Sciatic nerve (tissue), 2 donors: ENCODE data around the gene BICDL1. TPM values are rescaled to one million over a fixed set of nuclear protein-coding genes. Genes with fewer than 3 reads are reported as not detected.

ENCODE experiments used
- ATAC-seq: fragments of 200-7000 bp; cut with Tn5 transposase; one replicate; pipeline ENCODE4 v1.9.1; 2020; ENCODE audit warnings: mild to moderate bottlenecking, moderate library complexity
- DNase-seq: peaks from one replicate; pipeline ENCODE4 v3.0.0-alpha.2; 2020; ENCODE audit warnings: low spot score
- intact Hi-C: fragments of 100-400 bp; cut with DNase I; formaldehyde crosslinking; loops from one replicate; pipeline ENCODE4 v1.14.2; 2022
- total RNA-seq: library from RNA; stranded (reverse); fragmentation: NEBNext Ultra II Directional; extraction: Animal tissue kit (Norgen Biotek cat#: 25700); gene quantifications from one replicate; pipeline ENCODE4 v1.2.1, GENCODE V29; 2021
- donor health status: DM: no; HTN: no; CAD: no.
- donor health status: DM: no; HTN: no; CAD: no.

The BICDL1 gene
- total RNA-seq, 1 donor from 2014 or later, result 1.5 TPM

DNA sequence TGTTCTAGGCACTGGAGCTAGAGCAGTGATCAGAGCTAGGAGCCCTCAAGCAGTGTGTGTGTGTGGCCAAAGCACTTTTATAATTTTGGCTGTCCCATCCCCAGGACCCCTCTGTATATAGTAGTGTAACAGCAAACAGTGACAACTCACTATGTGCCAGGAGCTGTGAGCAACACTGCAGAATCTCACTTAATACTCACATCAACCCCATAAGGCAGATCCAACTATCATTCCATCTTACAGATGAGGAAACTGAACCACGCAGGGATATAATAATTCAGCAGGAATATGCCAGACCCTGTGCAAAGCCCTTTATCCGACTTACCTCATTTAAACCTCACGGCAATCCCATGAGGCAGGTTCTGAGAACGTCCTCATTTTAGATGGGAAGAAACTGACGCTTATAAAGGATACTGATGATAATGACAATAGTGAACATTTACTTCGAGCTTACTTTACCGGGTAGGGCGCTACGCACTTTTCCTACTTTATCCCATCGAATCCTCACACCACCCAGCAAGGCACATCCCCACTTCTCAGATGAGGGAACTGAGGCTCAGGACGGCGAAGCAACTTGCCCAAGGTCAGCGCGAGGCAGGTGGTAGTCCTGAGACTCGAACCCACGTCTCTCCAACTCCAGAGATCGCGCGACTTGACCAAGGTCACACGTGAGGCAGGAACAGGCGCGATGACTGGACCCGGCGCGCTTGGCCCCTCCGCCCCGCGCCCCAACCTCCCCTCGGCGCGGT, 126.8 kb downstream of the BICDL1 start:
- ATAC-seq (no peak), DNase-seq (no peak)
- intact Hi-C loops, result no loop called here

DNA sequence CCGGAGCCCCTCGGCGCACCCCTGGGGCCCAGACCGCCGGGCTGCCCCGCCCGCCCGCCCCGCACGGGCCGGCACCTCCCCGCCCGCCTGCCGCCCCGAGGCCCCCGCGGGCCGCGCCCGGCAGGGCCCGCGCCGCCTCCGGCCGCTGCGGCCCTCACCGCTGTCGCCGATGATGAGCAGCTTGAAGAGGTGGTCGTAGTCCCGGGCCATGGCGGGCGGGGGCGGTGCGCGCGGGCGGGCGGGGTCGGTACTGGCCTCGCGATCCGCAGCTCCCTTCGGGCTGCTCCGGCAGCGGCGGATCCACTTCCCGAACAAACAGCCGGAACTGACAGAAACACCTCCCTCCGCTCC, 127.4 kb downstream of the BICDL1 start, which contains the start of gene RAB35:
TSS of gene RAB35 (minus strand) at position 313 of the 351 bp plus-strand sequence. CDS start at position 210, 103 bp downstream.
- DNase-seq, result no peak
- intact Hi-C loops, result no loop called here
- no peak for ATAC-seq

DNA sequence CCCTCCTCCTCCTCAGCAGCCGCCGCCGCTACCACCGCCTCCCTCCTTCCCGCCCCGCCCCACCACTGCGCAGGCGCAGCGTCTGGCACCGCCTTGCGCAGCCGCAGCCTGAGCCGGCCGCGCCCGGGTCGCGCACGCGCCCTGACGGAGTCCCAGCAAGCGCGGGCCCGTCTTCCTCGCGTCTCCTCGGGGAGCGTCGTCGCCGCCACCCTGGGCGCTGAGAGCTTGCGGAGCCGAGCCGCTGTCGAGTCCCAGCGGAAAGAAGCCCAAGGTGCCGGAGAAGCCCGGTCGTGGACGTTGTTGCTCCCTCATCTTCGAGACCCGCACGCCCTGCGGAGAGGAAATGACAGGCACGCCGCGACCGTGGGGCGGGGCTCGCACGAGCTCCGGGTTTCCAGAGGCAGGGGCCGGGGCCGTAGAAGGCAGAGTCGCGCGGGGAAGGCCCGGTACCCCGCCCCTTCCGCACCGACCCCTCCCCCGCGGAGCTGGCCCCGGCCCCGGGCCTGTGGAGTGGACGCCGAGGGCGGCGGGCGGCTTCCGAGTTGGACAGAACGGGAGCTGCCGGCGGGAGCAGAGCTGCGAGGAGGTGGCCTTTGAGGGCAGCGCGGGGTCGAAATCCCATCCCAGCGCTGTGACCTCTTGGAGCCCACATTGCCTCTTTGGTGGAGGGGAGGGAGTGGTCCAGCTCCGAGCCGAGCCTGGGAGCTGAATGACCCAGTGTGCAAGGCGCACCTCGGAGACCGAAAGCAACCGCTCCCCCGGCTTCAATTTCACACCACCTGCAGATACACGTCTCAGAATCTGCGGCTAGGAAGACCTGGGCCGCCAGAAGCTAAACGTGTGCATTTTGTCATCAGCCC, 128.0 kb downstream of the BICDL1 start:
- DNase-seq (peak; percentile 98), ATAC-seq (peak; percentile 97)
- intact Hi-C loops, result no loop called here

DNA sequence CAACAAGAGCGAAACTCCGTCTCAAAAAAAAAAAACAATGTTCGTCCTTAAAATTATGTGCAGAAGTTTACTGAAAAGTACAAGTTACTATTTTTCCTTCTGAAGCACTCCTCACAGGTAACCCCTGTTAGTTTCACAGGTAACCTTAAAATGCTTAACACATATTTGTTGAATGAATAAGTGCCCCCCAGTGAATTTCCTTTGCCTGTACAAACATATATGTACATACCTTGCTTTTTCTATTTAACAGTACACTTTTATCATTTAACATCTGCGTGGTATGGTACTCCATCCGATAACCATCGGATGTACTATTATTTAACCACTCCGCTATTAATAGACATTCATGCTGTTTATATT, 128.9 kb downstream of the BICDL1 start:
- no peak for DNase-seq
- no peak for ATAC-seq
- intact Hi-C loops, result no loop called here

DNA sequence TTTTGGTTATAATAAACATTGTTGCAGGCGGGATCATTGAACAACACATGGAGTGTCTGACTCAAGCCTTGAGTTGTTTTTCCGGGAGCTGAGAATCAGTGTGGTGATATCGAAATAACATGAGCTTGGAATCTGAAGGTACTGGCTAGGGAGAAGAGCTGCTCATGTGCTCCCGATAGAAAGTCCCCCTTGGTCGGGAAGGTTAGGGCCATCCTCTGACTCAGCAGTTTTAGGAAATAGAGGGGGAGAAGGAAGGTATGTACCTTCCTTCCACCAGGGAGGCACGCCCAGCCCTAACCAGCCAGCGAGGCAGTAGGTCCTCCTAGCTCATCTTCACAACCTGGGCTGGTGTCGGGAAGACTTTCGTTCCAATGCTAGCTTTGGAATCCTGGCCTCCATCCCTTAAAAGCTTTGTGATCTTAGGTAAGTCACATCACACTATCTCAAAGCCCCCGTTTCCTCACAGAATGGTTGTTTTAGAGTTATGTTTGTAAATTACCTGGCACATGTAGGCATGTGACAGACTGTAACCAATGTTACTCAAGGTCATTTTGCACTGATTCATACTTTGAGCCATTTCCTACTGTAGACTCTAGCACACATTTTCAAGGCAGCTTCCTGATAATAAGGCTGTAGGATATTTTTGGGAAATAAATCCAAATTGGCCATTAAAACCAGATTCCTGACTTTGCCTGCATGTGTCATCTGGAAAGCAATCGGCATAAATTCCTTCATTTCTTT, 129.5 kb downstream of the BICDL1 start:
- intact Hi-C loops, result no loop called here
- ATAC-seq (no peak), DNase-seq (no peak)

DNA sequence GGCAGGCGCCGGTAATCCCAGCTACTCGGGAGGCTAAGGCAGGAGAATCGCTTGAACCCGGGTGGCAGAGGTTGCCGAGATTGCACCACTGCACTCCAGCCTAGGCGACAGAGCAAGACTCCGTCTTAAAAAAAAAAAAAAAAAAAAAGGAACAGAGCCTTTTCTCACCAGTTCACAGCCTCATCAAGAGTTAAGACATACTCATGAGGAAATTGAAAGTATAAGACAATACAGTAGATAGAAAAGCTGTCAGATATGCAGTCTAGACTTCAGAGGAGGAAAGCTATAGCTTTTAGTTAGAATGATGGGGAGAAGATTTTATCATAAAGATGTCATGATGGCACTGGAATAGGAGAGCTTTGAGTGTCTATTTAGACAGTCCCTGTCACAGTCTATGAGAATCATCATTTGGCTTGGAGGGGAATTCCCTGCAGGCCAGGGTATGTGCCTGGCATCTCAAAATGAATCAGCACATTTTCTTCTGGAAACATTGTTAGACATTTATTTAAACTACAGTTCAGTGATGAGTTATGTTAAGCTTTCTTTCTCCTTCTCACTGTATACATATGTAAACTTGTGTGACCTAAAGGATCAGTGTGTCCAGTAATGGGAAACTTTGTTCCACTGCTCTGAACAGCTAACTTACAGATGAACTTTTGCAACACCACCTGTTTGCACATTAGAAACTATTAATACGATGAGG, 130.4 kb downstream of the BICDL1 start:
- ATAC-seq (no peak), DNase-seq (no peak)
- intact Hi-C loops, result no loop called here

DNA sequence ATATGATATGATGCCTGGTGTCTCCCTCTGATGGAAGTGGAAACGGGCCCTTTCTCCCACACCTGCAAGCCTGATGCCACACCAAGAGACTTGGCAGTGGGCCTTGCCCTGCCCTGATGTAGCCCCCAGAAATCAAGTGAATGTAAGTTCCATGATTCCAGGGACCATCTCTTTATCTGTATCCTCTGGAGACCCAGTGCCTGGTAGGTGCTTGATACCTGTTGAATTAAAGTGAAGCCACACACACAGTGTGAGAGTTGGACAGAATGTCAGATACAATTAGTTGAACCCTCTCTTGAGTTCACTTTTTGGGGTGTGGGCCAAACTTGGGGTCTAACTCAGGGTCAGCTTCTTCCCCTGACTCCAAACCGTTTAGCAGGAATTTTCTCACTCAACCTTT, 132.3 kb downstream of the BICDL1 start:
- no peak for ATAC-seq
- no peak for DNase-seq
- intact Hi-C loops, result loop anchor here (5.0 kb wide), 1 partner anchor 1724 kb away; no protein-coding TSS in a partner anchor

DNA sequence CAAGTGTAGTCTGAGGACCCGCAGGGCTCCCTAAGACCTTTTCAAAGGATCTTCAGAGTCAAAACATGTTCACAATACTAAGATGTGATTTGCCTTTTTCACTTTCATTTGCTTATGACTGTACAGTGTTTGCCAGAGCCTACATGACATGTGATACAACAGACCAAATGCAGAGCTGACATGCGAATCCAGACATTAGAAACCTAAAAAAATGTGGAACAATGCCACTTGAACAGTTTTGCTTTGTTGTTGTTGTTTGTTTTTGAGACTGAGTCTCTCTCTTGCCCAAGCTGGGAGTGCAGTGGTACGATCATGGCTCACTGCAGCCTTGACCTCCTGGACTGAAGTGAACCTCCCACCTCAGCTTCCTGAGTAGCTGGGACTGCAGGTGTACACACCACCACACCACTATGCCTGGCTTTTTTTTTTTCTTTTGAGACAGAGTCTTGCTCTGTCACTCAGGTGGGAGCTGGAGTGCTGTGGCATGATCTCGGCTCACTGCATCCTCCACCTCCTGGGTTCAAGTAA, 132.8 kb downstream of the BICDL1 start:
- DNase-seq (no peak), ATAC-seq (no peak)
- intact Hi-C loops, result loop anchor here (5.0 kb wide), 1 partner anchor 1725 kb away; no protein-coding TSS in a partner anchor

DNA sequence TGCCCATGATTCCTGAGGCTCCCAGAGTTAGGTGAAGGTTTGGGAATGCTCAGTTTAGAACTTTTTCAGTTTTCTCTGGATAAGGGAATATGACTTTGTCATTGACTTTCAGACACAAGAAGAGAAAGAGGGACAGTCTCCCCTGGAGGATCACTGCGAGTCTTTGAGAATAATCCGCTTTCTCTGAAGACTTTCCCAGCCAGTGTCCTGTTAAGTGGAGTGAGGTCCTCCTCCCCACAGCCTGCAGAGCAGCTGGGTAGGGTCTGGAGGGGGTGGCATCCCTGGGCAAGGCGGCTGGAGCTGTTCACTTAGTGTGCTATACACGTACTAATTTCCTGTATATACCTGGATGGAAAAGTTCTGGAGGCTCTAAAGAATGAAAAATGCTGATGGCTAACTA, 136.0 kb downstream of the BICDL1 start:
- intact Hi-C loops, result no loop called here
- no peak for DNase-seq
- no peak for ATAC-seq

DNA sequence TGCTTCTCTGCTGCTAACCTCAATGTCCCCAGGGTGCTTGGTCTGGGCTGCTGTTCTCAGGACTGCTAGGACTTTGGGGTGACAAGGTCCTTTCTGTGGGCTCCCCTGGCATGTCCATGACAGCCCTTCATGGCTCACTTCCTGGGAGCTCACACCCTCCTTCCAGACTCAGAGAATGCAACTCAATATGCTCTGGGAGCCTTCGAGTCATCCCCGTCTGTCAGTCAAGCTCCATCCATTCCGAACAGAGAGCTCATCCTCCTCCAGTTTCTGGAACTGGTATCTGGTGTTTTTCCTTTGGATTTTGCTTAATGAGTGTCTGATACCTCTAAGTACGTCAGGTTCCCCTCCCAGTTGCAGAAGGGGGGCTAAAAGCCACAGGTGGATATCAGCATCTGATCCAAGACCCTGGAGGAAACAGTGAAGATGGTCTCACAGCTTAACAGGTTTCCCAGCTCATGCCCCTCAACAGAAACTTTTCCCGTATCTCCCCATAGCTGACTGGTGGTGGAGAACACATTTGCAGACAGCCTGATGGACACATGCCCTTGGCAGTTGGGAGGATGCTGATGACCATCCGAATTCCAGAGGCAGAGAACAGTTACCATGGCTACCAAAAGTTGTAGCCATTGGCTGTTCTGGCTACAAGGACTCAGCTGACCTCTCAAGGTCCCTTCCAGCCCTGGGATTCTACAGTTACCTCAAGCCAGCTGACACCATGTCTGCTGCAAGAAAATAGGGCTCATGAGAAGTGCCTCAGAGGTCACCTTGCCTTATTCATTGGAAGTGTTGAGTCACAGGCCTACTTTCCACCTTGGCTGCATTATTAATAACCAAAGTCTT, 137.0 kb downstream of the BICDL1 start:
- ATAC-seq, result peak; percentile 42
- intact Hi-C loops, result no loop called here

DNA sequence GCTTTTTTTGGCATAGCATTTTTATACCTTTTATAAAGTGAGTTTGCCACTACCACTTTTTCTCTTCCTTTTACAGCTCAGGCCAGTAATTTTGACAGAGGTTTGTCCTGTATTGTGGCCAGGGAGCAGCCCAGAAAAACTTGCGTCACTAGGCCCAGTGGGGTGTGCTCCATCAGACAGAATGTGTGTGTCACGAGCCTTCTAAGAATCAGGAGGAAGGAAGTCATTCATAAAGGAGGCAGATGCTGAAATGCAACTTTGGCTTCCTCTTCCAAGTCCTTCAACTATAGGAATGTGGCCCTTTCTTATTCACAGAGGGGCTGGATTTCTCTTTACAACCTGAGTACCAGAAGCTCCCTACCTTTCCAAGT, 137.6 kb downstream of the BICDL1 start:
- peak; percentile 85 for ATAC-seq
- intact Hi-C loops, result no loop called here
- no peak for DNase-seq

More for the DNA sequence above, 137.0 kb downstream of the BICDL1 start:
- DNase-seq, result no peak

DNA sequence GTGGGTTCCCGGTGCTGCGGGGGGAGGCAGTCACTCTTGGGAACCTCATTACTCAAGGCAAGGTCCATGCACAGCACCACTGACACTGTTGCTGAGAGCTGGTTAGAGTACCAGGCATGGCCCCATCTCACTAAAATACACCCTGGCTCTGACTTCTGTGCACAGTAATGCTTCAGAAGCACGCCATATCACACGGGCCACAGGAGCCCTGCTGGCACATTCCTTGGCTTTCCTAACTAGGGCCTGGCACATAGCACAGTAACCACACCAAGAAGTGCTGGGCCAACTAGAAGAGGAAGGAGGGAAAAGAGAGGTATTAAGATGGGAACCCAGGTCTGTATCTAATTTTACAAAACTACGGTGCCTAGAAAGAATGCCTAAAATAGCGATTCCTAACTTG, 141.0 kb downstream of the BICDL1 start:
- no peak for ATAC-seq
- intact Hi-C loops, result no loop called here
- no peak for DNase-seq

DNA sequence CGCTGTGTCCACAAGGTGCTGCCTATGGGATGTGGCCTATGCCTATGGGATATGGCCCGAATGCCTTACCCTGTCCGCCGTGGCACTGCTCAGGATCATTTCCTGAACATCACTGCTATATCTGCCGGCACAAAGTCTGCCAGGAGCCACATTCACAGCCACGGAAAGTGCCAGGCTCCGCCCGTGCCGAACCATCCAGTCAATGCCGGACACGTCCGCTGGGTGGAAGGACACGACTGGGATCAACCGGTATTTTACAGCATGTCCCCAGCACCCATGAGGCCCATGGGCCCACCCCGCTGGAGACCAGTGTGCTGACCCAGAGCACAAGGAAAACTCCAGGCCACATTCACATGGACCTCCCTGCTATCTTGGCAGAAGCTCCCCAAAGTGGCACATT, 142.1 kb downstream of the BICDL1 start:
- intact Hi-C loops, result no loop called here
- DNase-seq (no peak), ATAC-seq (no peak)

DNA sequence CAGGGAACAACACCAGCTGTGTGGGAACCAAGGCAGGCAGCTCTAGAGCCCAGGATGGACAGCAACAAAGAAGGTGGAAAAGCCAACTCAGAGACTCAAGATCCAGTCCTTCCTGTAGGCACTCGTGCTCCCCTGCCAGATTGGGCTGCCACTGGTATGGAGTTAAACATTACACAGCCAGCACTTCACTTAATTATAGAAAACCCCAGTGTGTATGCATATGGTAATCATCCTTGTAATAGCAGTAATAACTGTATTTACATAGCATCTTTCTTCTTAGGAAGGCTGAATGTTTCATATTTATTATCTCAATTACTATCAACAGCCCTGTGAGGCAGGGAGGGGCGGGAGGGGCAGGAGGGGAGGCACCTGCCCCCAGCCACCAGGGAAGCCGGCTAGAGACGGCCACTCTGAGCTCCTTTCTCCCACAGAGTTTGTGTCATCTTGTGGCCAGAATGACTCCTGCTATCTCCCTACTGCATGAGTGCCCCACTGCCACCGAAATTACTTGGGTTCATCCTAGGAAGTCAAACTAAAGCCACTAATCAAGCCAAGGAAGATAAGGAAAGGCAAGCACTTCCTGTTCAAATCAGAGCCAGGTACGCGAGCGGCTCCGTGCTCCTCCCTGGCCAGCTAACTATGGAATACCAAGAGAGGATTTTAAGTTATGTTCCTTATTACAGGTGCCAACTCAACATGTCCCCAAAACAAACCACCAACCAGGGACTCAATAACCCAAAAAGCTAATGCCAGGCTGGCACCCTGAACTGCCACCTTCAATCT, 143.2 kb downstream of the BICDL1 start:
- intact Hi-C loops, result no loop called here
- ATAC-seq, result no peak
- no peak for DNase-seq

DNA sequence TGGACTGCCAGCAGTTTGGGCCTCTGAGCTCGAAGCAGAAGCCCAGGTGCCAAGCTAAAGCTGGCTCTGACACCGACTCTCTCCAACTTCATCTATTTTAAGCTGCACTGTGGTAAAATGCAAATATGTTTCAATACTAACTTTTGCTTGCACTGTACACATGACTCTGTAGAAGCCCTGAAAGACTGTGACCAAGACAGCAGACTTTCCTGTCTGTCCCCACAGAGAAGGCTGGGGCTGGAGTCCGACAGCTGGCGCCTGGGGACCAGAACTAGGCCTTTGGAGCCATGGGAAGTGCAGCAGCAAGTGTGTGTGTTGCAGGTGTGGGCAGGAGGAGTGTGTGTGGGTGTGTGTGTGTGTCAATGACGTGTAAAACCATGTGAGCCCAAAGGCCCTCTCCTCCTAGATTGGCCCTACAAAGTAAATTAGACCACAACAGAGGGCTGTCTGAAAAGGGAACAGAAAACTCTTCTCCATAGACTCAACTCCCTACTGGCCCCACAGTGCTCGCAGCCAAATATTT, 143.9 kb downstream of the BICDL1 start:
- ATAC-seq, result no peak
- no peak for DNase-seq
- intact Hi-C loops, result no loop called here

DNA sequence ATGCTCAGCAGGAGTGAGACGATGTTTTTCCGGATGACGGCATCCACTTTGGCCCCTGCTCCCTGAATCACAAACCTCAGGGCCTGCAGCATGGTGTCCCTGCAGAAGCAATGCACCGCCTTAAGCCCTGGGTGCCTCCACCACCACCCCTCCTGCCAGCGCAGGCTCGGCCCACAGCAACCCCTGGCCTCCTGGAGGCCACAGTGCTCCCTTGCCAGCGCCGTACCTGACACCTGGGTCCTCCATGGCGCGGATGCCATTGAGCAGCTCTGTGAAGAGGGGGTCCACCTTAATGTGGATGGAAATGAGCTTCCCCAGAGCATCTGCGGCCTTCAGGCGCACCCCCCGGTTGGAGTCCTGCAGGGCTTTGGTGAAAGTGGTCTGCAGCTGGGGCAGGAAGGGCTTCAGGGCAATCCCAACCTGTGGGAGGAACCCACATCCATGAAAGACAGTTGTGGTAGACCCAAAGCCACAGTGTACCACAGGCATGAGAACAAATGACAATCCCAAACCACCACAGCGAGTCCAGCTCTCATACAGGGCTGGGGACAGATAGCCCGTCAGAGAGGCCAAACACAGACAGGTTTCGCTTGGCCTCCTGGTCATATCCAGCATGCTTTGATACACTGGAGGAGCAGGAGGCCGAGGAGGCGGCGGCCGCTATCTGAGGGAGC, 145.4 kb downstream of the BICDL1 start:
- intact Hi-C loops, result no loop called here
- DNase-seq (no peak), ATAC-seq (no peak)
